IMR-90 (cell line): ENCODE measurements around the gene CNTRL. TPM values are rescaled to one million over a fixed set of nuclear protein-coding genes. Genes with fewer than 3 reads are reported as not detected.

Experiments
- ATAC-seq: fragments of 200-7000 bp; cut with Tn5 transposase; 2 replicates; pipeline ENCODE4 v1.9.1; 2020; ENCODE audit warnings: low read depth, mild to moderate bottlenecking, moderate library complexity
- BruUV-seq: library from RNA; stranded (reverse); fragments of 400-500 nt; replicated peaks from 2 replicates; lab custom pipeline; 2021; lab: Mats Ljungman, UMichigan
- CTCF ChIA-PET: fragments of 300-600 bp; formaldehyde crosslinking; extraction: SDS; loops from one replicate; lab custom pipeline; 2021; ENCODE audit warnings: antibody characterized with exemption; lab: Yijun Ruan, JAX
- POLR2A ChIA-PET: fragments of 300-600 bp; sonication (Branson Sonifier 250); formaldehyde crosslinking; loops from one replicate; lab custom pipeline; 2022; ENCODE audit warnings: antibody characterized with exemption; ENCODE audit not compliant: unreplicated experiment; lab: Charles Lee
- DNase-seq: peaks from one replicate; pipeline ENCODE4 v3.0.0; 2013
- H2AFZ ChIP-seq: replicated peaks from 2 replicates; pipeline ENCODE3; 2013; ENCODE audit warnings: low read length, mild to moderate bottlenecking; ENCODE audit not compliant: poor library complexity
- H2AK5ac ChIP-seq: 2 replicates; pipeline ENCODE4 v1.6.1; 2013; ENCODE audit warnings: low read depth, low read length, inconsistent platforms
- H2AK9ac ChIP-seq: replicated peaks from 2 replicates; pipeline ENCODE3; 2013; ENCODE audit warnings: mild to moderate bottlenecking, low read depth, low read length, moderate library complexity; ENCODE audit not compliant: poor library complexity
- H2BK120ac ChIP-seq: 2 replicates; pipeline ENCODE4 v1.6.1; 2013; ENCODE audit warnings: low read depth, low read length, inconsistent platforms
- H2BK15ac ChIP-seq: 3 replicates; pipeline ENCODE4 v1.6.1; 2013; ENCODE audit warnings: low read depth, low read length, inconsistent platforms
- H2BK20ac ChIP-seq: 2 replicates; pipeline ENCODE4 v1.6.1; 2013; ENCODE audit warnings: low read depth, mild to moderate bottlenecking, inconsistent platforms, low read length, moderate library complexity
- H2BK5ac ChIP-seq: 2 replicates; pipeline ENCODE4 v1.6.1; 2013; ENCODE audit warnings: mild to moderate bottlenecking, low read depth, low read length, inconsistent platforms; ENCODE audit not compliant: poor library complexity, severe bottlenecking
- H3K14ac ChIP-seq: replicated peaks from 2 replicates; pipeline ENCODE4 v1.6.1; 2013; ENCODE audit warnings: low read depth, low read length, inconsistent platforms
- H3K18ac ChIP-seq: 2 replicates; pipeline ENCODE4 v1.6.1; 2013; ENCODE audit warnings: low read depth, low read length, control low read depth
- H3K23ac ChIP-seq: 2 replicates; pipeline ENCODE4 v1.6.1; 2013; ENCODE audit warnings: low read depth, low read length, inconsistent platforms
- H3K27ac ChIP-seq: 2 replicates; pipeline ENCODE4 v1.5.1; 2013; ENCODE audit warnings: mild to moderate bottlenecking, control low read depth, low read length; ENCODE audit not compliant: insufficient read depth
- H3K27me3 ChIP-seq: 2 replicates; pipeline ENCODE4 v1.6.1; 2013; ENCODE audit warnings: low read length; ENCODE audit not compliant: control insufficient read depth, insufficient read depth
- H3K36me3 ChIP-seq: 2 replicates; pipeline ENCODE4 v1.6.1; 2013; ENCODE audit warnings: low read length, mixed read lengths; ENCODE audit not compliant: control insufficient read depth, insufficient read depth
- H3K4ac ChIP-seq: 2 replicates; pipeline ENCODE4 v1.6.1; 2013; ENCODE audit warnings: low read depth, low read length, inconsistent platforms
- H3K4me1 ChIP-seq: 2 replicates; pipeline ENCODE4 v1.6.1; 2013; ENCODE audit warnings: low read length, mixed read lengths; ENCODE audit not compliant: control insufficient read depth, insufficient read depth
- H3K4me2 ChIP-seq: 2 replicates; pipeline ENCODE4 v1.6.1; 2013; ENCODE audit warnings: low read depth, mild to moderate bottlenecking, control low read depth, low read length, moderate library complexity
- H3K4me3 ChIP-seq: 2 replicates; pipeline ENCODE4 v1.5.1; 2013; ENCODE audit warnings: low read depth, mild to moderate bottlenecking, control low read depth, low read length, moderate library complexity; ENCODE audit not compliant: insufficient read depth
- H3K56ac ChIP-seq: 2 replicates; pipeline ENCODE4 v1.6.1; 2013; ENCODE audit warnings: low read length, inconsistent platforms; ENCODE audit not compliant: insufficient read depth; ENCODE audit errors: extremely low read depth
- H3K79me1 ChIP-seq, 2 experiments: 2 replicates each; pipeline ENCODE4 v1.6.1; 2013; ENCODE audit warnings: low read length in 2 of 2, inconsistent platforms in 1 of 2, low read depth in 1 of 2
- H3K9ac ChIP-seq: 2 replicates; pipeline ENCODE4 v1.6.1; 2013; ENCODE audit warnings: low read depth, low read length, control low read depth
- H3K9me1 ChIP-seq: 2 replicates; pipeline ENCODE4 v1.6.1; 2013; ENCODE audit warnings: low read length, inconsistent platforms; ENCODE audit not compliant: insufficient read depth
- H3K9me3 ChIP-seq: 2 replicates; pipeline ENCODE4 v1.6.1; 2013; ENCODE audit warnings: low read length; ENCODE audit not compliant: control insufficient read depth, insufficient read depth
- H4K20me1 ChIP-seq: 2 replicates; pipeline ENCODE4 v1.6.1; 2013; ENCODE audit warnings: low read length, inconsistent platforms; ENCODE audit not compliant: insufficient read depth
- H4K5ac ChIP-seq: 2 replicates; pipeline ENCODE4 v1.6.1; 2013; ENCODE audit warnings: mild to moderate bottlenecking, low read depth, low read length, control low read depth
- H4K8ac ChIP-seq, 2 experiments: 2 replicates each; pipeline ENCODE4 v1.6.1; 2013; ENCODE audit warnings: low read depth in 2 of 2, low read length in 2 of 2, control low read depth in 1 of 2, inconsistent platforms in 1 of 2
- H4K91ac ChIP-seq: 2 replicates; pipeline ENCODE4 v1.6.1; 2013; ENCODE audit warnings: low read depth, low read length, inconsistent platforms; ENCODE audit not compliant: insufficient read depth
- BHLHE40 ChIP-seq: fragments of 150-350 bp; IDR thresholded peaks from 2 replicates; pipeline ENCODE4 v1.6.1; 2016; ENCODE audit warnings: mild to moderate bottlenecking, low read depth, low read length
- CEBPB ChIP-seq: IDR thresholded peaks from 2 replicates; pipeline ENCODE4 v1.6.1; 2012; ENCODE audit warnings: low read depth, low read length, improper control_type of control experiment
- CHD1 ChIP-seq: IDR thresholded peaks from 2 replicates; pipeline ENCODE4 v1.6.1; 2012; ENCODE audit warnings: low read depth, low read length, improper control_type of control experiment
- FOS ChIP-seq: fragments of 150-350 bp; IDR thresholded peaks from 2 replicates; pipeline ENCODE4 v1.6.1; 2016; ENCODE audit warnings: low read depth, low read length
- MAFK ChIP-seq: IDR thresholded peaks from 2 replicates; pipeline ENCODE4 v1.6.1; 2012; ENCODE audit warnings: low read depth, low read length, improper control_type of control experiment
- MAZ ChIP-seq: IDR thresholded peaks from 2 replicates; pipeline ENCODE4 v1.6.1; 2012; ENCODE audit warnings: low read depth, mild to moderate bottlenecking, low read length, improper control_type of control experiment, moderate library complexity, borderline replicate concordance
- MXI1 ChIP-seq: IDR thresholded peaks from 2 replicates; pipeline ENCODE4 v1.6.1; 2012; ENCODE audit warnings: low read depth, mild to moderate bottlenecking, low read length, moderate library complexity, borderline replicate concordance
- NFE2L2 ChIP-seq: fragments of 150-350 bp; IDR thresholded peaks from 2 replicates; pipeline ENCODE4 v1.6.1; 2016; ENCODE audit warnings: low read depth, mild to moderate bottlenecking, low read length
- POLR2A ChIP-seq: IDR thresholded peaks from 2 replicates; pipeline ENCODE4 v1.6.1; 2012; ENCODE audit warnings: mild to moderate bottlenecking, low read depth, low read length
- RAD21 ChIP-seq: IDR thresholded peaks from 2 replicates; pipeline ENCODE4 v1.6.1; 2012; ENCODE audit warnings: low read length, improper control_type of control experiment
- RCOR1 ChIP-seq: IDR thresholded peaks from 2 replicates; pipeline ENCODE4 v1.6.1; 2012; ENCODE audit warnings: mild to moderate bottlenecking, low read length, improper control_type of control experiment; ENCODE audit not compliant: insufficient replicate concordance
- RFX5 ChIP-seq: IDR thresholded peaks from 2 replicates; pipeline ENCODE4 v1.8.0; 2012; ENCODE audit warnings: low read depth, mild to moderate bottlenecking, low read length, moderate library complexity
- SMC3 ChIP-seq: fragments of 150-350 bp; IDR thresholded peaks from 2 replicates; pipeline ENCODE4 v1.6.1; 2016; ENCODE audit warnings: low read depth, mild to moderate bottlenecking, antibody characterized with exemption, low read length, moderate library complexity
- WGBS, 2 experiments: methylation state at CpG; one replicate each; pipeline versions ENCODE4 v1.1.5 to v1.1.7; 2013; ENCODE audit warnings: missing lambda C conversion rate in 2 of 2; ENCODE audit not compliant: insufficient read length in 1 of 2; ENCODE audit errors: extremely low coverage in 2 of 2; 5-methylcytosine and 5-hydroxymethylcytosine counted together
- dilution Hi-C: fragments of 300-500 bp; cut with HindIII; formaldehyde crosslinking; loops from one replicate; pipeline ENCODE4 v1.14.3; 2018; ENCODE audit warnings: low sequenced_read_pairs; ENCODE audit not compliant: unreplicated experiment
- in situ Hi-C: fragments of 300-500 bp; cut with MboI; formaldehyde crosslinking; loops from 3 replicates; pipeline ENCODE4 v1.14.3; 2019; ENCODE audit warnings: low sequenced_read_pairs, inconsistent platforms, mixed read lengths
- intact Hi-C: fragments of 100-400 bp; cut with micrococcal nuclease; formaldehyde crosslinking; loops from 2 replicates; pipeline ENCODE4 v1.10.0; 2022
- polyA plus RNA-seq, 3 experiments: library from polyadenylated mRNA; depleted of rRNA; stranded (reverse); fragments of >200 nt; gene quantifications; 2 replicates each; pipeline ENCODE4 v1.2.3, GENCODE V29; 2012; ENCODE audit warnings: low replicate concordance in 1 of 3
- total RNA-seq: library from RNA; depleted of rRNA; stranded (reverse); fragments of >200 nt; gene quantifications from 2 replicates; pipeline ENCODE4 v1.2.3, GENCODE V29; 2012
- TF ChIP-seq, protein P1 (sequence below): fragments of 150-350 bp; IDR thresholded peaks from 2 replicates; pipeline ENCODE4 v1.6.1; 2016; ENCODE audit warnings: low read depth, mild to moderate bottlenecking, low read length, moderate library complexity, borderline replicate concordance
- TF ChIP-seq, protein P2 (sequence below): conservative IDR thresholded peaks from 2 replicates; pipeline ENCODE4 v1.5.1; 2012; ENCODE audit warnings: mild to moderate bottlenecking, low read depth, low read length, improper control_type of control experiment

CNTRL gene
- total and polyA plus RNA-seq, 2 of the 4 experiments (the other 2 are of a cell fraction) = 4.5 to 7.3 TPM

DNA sequence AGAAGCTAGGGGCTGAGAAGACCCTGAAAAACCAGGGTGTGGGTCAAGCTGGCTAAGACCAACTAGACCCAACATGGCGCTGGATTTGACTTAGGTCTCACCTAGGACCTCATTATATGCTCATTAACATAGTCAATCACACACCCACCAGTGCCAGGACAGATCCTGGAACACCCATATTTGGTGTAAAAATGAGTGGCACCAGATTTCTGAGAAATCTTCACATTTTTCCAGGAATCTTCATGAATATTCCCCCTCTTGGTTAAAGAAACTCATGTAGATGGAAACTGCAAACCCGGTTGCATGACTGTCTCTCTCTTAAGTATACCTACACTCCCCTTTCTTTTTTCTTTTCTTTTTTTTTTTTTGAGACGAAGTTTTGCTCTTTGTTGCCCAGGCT, 144.8 kb downstream of the CNTRL start:
- Histone ChIP-seq H4K20me1 (no peaks in the 10 kb centered on the region), H3K18ac (no peak overlapping the region), H2BK5ac (no peak overlapping the region), H3K4me3 (no peak overlapping the region), H2BK15ac (no peak overlapping the region), H2AK9ac (no peak overlapping the region), H3K27ac (no peak overlapping the region), H3K9me1 (0 out of 2 replicates have a peak, but pooled peaks cover 3% of the 10 kb centered on the region), H3K56ac (no peak overlapping the region), H3K27me3 (no peaks in the 10 kb centered on the region), H2AFZ (no peak overlapping the region), H4K91ac (no peak overlapping the region), H3K4me2 (no peak overlapping the region), H3K79me1 (peaks cover 0 to 3% of the 10 kb centered on the region in 2 experiments; a peak in 1 of 4 replicates), H3K36me3 (no peaks in the 10 kb centered on the region), H3K14ac (no peak overlapping the region), H2BK120ac (no peak overlapping the region), H3K23ac (no peak overlapping the region), H3K9ac (no peak overlapping the region), H3K9me3 (no peaks in the 10 kb centered on the region), H4K8ac (no peak overlapping the region), H4K5ac (no peak overlapping the region), H2AK5ac (no peak overlapping the region), H3K4me1 (no peaks in the 10 kb centered on the region), H3K4ac (no peak overlapping the region), H2BK20ac (no peak overlapping the region)
- TF ChIP-seq FOS (no peak), RAD21 (no peak), NFE2L2 (no peak), MAZ (no peak), RFX5 (no peak), CEBPB (no peak), MAFK (no peak), POLR2A (no peak), RCOR1 (no peak), MXI1 (no peak), BHLHE40 (no peak), SMC3 (no peak), CHD1 (no peak)
- TF ChIP-seq, protein P1, sequence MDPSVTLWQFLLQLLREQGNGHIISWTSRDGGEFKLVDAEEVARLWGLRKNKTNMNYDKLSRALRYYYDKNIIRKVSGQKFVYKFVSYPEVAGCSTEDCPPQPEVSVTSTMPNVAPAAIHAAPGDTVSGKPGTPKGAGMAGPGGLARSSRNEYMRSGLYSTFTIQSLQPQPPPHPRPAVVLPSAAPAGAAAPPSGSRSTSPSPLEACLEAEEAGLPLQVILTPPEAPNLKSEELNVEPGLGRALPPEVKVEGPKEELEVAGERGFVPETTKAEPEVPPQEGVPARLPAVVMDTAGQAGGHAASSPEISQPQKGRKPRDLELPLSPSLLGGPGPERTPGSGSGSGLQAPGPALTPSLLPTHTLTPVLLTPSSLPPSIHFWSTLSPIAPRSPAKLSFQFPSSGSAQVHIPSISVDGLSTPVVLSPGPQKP = no peak
- TF ChIP-seq, protein P2, sequence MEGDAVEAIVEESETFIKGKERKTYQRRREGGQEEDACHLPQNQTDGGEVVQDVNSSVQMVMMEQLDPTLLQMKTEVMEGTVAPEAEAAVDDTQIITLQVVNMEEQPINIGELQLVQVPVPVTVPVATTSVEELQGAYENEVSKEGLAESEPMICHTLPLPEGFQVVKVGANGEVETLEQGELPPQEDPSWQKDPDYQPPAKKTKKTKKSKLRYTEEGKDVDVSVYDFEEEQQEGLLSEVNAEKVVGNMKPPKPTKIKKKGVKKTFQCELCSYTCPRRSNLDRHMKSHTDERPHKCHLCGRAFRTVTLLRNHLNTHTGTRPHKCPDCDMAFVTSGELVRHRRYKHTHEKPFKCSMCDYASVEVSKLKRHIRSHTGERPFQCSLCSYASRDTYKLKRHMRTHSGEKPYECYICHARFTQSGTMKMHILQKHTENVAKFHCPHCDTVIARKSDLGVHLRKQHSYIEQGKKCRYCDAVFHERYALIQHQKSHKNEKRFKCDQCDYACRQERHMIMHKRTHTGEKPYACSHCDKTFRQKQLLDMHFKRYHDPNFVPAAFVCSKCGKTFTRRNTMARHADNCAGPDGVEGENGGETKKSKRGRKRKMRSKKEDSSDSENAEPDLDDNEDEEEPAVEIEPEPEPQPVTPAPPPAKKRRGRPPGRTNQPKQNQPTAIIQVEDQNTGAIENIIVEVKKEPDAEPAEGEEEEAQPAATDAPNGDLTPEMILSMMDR = no peak
- ATAC-seq = no peak
- dilution Hi-C loops = no loop called here
- in situ Hi-C loops = no loop called here
- WGBS, 2 experiments = no CpG with 5 or more reads among the region's 3 CpGs
- no TSS peak for BruUV-seq
- CTCF ChIA-PET = no interaction called here
- intact Hi-C loops = no loop called here
- no peak for DNase-seq
- POLR2A ChIA-PET = interaction anchor here (0.7 kb wide), 1 partner anchor 47 kb away, joined by 5 read pairs; no protein-coding TSS in a partner anchor
